SK-N-MC (cell line): Measurements from ENCODE around the gene NRXN3.

Experiments used
- DNase-seq: peaks from one replicate; pipeline ENCODE4 v3.0.0-alpha.2; 2011; ENCODE audit warnings: low read depth, low spot score
- H3K27ac ChIP-seq: fragments of 200-600 bp; sonication (generic); 2 replicates; pipeline ENCODE4 v1.5.1; 2016; ENCODE audit warnings: mixed run types
- H3K36me3 ChIP-seq: fragments of 200-600 bp; sonication (generic); 2 replicates; pipeline ENCODE4 v1.6.1; 2017; ENCODE audit warnings: antibody characterized with exemption, low read length, mixed read lengths; ENCODE audit not compliant: insufficient read depth
- H3K4me3 ChIP-seq: fragments of 200-600 bp; sonication (generic); 2 replicates; pipeline ENCODE4 v1.5.1; 2016
- H3K9ac ChIP-seq: fragments of 200-600 bp; sonication (generic); 2 replicates; pipeline ENCODE4 v1.8.0; 2017; ENCODE audit warnings: mixed run types, mixed read lengths; ENCODE audit not compliant: insufficient read length
- H3K9me3 ChIP-seq: fragments of 200-600 bp; sonication (generic); 2 replicates; pipeline ENCODE4 v1.6.1; 2017; ENCODE audit warnings: low read depth, mild to moderate bottlenecking, antibody characterized with exemption, low read length, moderate library complexity, mixed read lengths
- EZH2 ChIP-seq: fragments of 200-600 bp; sonication (generic); IDR thresholded peaks from one replicate; pipeline ENCODE4 v1.6.1; 2017; ENCODE audit warnings: antibody characterized with exemption
- FOXP2 ChIP-seq: optimal IDR thresholded peaks from 2 replicates; pipeline ENCODE3; 2011; ENCODE audit warnings: mild to moderate bottlenecking, moderate library complexity; ENCODE audit not compliant: insufficient read depth; ENCODE audit errors: extremely low read length, control extremely low read depth
- POLR2AphosphoS5 ChIP-seq: IDR thresholded peaks from 2 replicates; pipeline ENCODE4 v1.6.1; 2012; ENCODE audit warnings: mild to moderate bottlenecking, low read depth, low read length, borderline replicate concordance

The NRXN3 gene

GRCh38 chr14:79418649-79419415 is 1248.7 kb downstream of the NRXN3 start:
- Histone ChIP-seq H3K9ac (no peak overlapping the region), H3K9me3 (no peaks in the 10 kb centered on the region), H3K36me3 (no peaks in the 10 kb centered on the region), H3K27ac (no peak overlapping the region), H3K4me3 (no peak overlapping the region)
- DNase-seq, result no peak
- no peak for TF ChIP-seq FOXP2

DNA sequence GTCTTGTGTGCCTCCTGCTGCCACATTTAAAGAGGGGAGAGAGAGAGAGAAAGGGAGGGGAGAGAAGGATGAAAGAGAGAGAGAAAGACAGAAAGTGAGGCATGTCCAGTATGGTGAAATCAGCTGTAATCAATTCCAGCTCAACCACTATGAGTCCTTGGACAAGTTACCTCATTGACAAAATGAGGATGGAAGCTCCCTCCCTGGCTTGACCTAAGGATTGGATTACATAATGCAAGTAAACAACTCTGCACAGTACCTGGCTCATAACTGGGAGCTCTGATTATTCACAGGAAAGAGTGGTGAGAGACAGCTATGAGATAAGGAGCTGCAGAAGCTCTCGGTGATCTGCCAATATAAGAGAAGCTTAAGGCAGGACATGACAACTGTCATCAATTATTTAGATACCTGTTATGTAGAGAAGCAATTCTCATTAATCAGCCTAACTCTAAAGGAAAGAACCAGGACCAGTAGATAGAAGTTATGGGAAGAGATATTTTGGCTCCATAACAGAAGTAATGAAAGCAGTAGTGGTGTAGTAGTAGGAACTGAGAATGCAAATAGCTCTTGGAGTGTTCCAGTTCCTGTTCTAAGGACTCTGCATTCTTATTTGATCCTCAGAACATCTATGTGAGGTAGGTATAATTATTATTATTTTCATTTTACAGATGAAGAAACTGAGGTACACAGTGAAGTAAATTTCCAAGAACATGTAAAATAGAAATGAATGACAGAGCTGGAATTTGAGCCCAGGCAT is 1249.6 kb downstream of the NRXN3 start:
- Histone ChIP-seq H3K4me3 (no peak overlapping the region), H3K36me3 (no peaks in the 10 kb centered on the region), H3K27ac (no peak overlapping the region), H3K9me3 (no peaks in the 10 kb centered on the region), H3K9ac (no peak overlapping the region)
- TF ChIP-seq POLR2AphosphoS5 (no peak), FOXP2 (no peak), EZH2 (no peak)
- DNase-seq, result no peak

DNA sequence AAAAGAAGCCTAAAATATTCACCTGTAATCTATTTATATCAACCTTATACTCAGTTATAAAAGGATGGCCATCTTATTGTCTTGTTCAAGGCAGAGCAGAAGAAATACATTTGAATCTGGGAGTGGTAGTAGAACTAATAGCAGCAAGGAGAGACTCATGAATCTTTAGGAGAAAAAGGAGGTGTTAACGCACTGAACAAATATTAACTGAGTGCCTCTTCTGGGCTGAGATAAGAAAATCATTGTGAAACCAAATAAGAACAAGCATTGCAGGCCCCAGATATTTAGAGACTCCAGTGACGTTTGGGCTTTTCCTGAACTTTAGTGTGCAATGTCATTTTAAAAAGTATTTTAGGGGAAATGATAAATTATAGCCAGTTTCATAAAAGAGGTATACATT is 1250.6 kb downstream of the NRXN3 start:
- no peak overlapping the region for H3K27ac ChIP-seq
- H3K4me3 ChIP-seq, result no peak overlapping the region
- no peak for DNase-seq
- no peaks in the 10 kb centered on the region for H3K9me3 ChIP-seq
- no peak for TF ChIP-seq FOXP2
- TF ChIP-seq EZH2, result no peak
- TF ChIP-seq POLR2AphosphoS5, result no peak
- no peak overlapping the region for H3K9ac ChIP-seq
- no peaks in the 10 kb centered on the region for H3K36me3 ChIP-seq

- Histone ChIP-seq H3K4me3 (no peak overlapping the region), H3K9ac (no peak overlapping the region), H3K27ac (no peak overlapping the region), H3K36me3 (no peaks in the 10 kb centered on the region), H3K9me3 (no peaks in the 10 kb centered on the region)
- no peak for DNase-seq
- TF ChIP-seq FOXP2, result no peak
- no peak for TF ChIP-seq POLR2AphosphoS5
- no peak for TF ChIP-seq EZH2
These were observed 1251.6 kb downstream of the NRXN3 start for GRCh38 chr14:79421811-79422210.

- no peak for DNase-seq
- TF ChIP-seq EZH2 (no peak), POLR2AphosphoS5 (no peak), FOXP2 (no peak)
- H3K9ac ChIP-seq, result no peak overlapping the region
- H3K9me3 ChIP-seq, result no peaks in the 10 kb centered on the region
- H3K36me3 ChIP-seq, result no peaks in the 10 kb centered on the region
- no peak overlapping the region for H3K4me3 ChIP-seq
- no peak overlapping the region for H3K27ac ChIP-seq
These were observed 1254.3 kb downstream of the NRXN3 start for GRCh38 chr14:79424462-79424861.

DNA sequence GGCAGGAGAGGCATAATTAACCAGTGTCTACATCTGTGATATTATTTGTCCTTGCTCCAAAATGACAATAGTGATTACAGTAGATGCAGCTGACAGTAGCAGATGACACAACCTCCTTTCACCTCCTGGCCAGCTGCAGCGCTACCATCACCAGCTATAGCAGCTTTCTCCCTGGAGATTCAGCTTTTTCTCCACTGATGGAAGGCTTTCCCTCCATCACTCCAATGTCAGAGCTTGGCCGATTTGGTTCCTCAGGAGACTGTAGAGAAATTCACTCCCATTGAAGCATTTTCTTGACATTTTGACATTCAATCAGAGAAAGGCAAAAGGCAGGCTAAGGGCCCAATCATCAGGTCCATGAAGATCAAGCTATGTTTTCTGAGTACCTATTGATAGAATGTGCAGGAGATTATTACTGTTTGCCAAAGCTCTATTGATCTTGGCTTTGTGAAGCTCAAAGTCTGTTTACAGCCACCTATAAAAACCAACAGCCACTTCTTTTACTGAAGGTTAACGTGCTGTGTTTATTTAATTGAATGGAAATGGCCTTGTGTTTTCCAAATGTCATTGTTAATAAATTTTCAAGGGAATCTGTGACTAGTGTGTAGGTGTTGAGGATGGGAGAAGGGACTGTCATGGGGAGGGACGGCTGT is 1256.1 kb downstream of the NRXN3 start:
- TF ChIP-seq EZH2 (no peak), POLR2AphosphoS5 (no peak), FOXP2 (no peak)
- no peak overlapping the region for H3K27ac ChIP-seq
- no peaks in the 10 kb centered on the region for H3K9me3 ChIP-seq
- no peak for DNase-seq
- H3K36me3 ChIP-seq, result no peaks in the 10 kb centered on the region
- no peak overlapping the region for H3K4me3 ChIP-seq
- no peak overlapping the region for H3K9ac ChIP-seq

- no peak for DNase-seq
- H3K4me3 ChIP-seq, result no peak overlapping the region
- H3K36me3 ChIP-seq, result no peaks in the 10 kb centered on the region
- TF ChIP-seq POLR2AphosphoS5 (no peak), EZH2 (no peak), FOXP2 (no peak)
- no peak overlapping the region for H3K9ac ChIP-seq
- no peaks in the 10 kb centered on the region for H3K9me3 ChIP-seq
- H3K27ac ChIP-seq, result no peak overlapping the region
These were observed 1262.5 kb downstream of the NRXN3 start for GRCh38 chr14:79432640-79433039.

DNA sequence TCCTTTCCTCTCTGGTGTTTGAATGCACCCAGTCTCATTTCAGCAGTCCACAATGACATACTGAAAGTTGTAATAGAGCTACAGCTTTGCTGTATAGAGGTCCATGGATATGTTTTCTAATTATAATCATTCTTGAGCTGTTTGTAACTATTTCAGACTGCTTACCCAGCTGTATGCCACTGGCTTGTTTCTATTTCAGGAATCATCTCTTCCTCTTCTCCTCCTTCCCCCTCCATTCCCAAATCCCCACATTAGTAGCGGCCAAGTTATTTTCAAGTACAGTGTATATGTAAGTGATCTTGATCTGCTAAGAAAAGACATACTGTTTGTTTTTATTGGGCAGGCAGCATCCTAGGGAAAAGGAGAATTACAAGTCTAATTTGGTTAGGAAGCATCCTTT is 1266.2 kb downstream of the NRXN3 start:
- TF ChIP-seq EZH2 (no peak), FOXP2 (no peak), POLR2AphosphoS5 (no peak)
- H3K9me3 ChIP-seq, result no peaks in the 10 kb centered on the region
- no peak for DNase-seq
- no peaks in the 10 kb centered on the region for H3K36me3 ChIP-seq
- no peak overlapping the region for H3K27ac ChIP-seq
- no peak overlapping the region for H3K4me3 ChIP-seq
- H3K9ac ChIP-seq, result no peak overlapping the region
